Measurements from ENCODE around the gene TSPAN16. TPM values are rescaled to one million over a fixed set of nuclear protein-coding genes. Genes with fewer than 3 reads are reported as not detected.
"Not testable (repeated sequence)": the region's sequence is repeated elsewhere in the genome, so short reads cannot be mapped to it uniquely, and the experiment has no call there.

TSPAN16 gene
- total RNA-seq, 1 donor from 2014 or later, result not detected

GRCh38 chr19:11296264-11296663 lies 304 bp downstream of the TSPAN16 start:
- no peaks in the 10 kb centered on the region for H3K36me3 Mint-ChIP-seq
- peak overlapping the region; percentile 26 for H3K27ac Mint-ChIP-seq
- H3K27me3 Mint-ChIP-seq, result no peaks in the 10 kb centered on the region
- no peak for DNase-seq (ENCODE audit: extremely low spot score, unreplicated experiment)
- peaks cover 7% of the 10 kb centered on the region for H3K4me1 Mint-ChIP-seq (ENCODE audit: unreplicated experiment)
- H3K9me3 Mint-ChIP-seq, result no peaks in the 10 kb centered on the region
- H3K4me3 Mint-ChIP-seq, result no peak overlapping the region
- TF ChIP-seq, protein P1, sequence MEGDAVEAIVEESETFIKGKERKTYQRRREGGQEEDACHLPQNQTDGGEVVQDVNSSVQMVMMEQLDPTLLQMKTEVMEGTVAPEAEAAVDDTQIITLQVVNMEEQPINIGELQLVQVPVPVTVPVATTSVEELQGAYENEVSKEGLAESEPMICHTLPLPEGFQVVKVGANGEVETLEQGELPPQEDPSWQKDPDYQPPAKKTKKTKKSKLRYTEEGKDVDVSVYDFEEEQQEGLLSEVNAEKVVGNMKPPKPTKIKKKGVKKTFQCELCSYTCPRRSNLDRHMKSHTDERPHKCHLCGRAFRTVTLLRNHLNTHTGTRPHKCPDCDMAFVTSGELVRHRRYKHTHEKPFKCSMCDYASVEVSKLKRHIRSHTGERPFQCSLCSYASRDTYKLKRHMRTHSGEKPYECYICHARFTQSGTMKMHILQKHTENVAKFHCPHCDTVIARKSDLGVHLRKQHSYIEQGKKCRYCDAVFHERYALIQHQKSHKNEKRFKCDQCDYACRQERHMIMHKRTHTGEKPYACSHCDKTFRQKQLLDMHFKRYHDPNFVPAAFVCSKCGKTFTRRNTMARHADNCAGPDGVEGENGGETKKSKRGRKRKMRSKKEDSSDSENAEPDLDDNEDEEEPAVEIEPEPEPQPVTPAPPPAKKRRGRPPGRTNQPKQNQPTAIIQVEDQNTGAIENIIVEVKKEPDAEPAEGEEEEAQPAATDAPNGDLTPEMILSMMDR (conservative IDR thresholded peaks at IDR 0.05), result no peak

DNA sequence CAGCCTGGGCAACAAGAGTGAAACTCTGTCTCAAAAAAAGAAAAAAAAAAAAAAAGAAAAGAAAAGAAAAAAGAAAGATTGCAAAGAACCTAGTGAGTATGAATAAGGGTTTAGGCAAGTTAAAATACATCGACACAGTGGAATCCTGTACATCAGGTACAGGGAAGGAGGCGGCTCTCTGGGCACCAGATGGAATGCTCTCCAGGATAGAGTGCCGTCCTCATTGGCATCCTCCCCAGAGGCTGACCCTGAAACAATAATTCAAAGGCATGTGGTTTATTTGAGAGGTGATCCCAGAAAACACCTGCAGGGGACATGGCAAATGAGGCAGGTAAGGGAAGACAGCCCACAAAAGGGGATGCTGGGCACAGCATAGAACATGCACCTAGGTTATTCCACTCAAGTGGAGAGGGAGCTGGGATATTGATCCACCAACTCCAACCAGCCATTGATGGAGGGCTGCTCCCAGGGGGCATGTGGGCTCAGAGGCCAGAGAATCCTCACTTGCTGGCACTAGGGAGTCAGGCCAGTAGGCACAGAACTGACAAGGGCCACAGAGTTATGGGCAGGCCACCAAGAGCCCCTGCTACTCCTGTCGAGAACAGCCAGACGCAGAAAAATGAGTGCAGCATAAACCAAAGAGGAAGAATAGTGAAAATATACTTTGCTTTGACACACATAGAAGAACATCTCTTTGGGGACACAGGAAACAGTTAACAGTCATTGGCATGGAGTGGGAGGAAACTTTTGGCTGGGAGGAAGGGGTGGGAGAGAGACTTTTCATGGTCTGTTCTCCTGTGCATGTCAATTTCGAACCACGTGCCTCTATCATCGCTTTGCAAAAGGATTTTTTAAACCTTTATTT lies 4.2 kb downstream of the TSPAN16 start:
- H3K27me3 Mint-ChIP-seq, result no peaks in the 10 kb centered on the region
- TF ChIP-seq, protein P1 (conservative IDR thresholded peaks at IDR 0.05), result no peak
- H3K9me3 Mint-ChIP-seq, result no peaks in the 10 kb centered on the region
- H3K4me3 Mint-ChIP-seq, result no peak overlapping the region
- no peaks in the 10 kb centered on the region for H3K4me1 Mint-ChIP-seq (ENCODE audit: unreplicated experiment)
- H3K27ac Mint-ChIP-seq, result no peak overlapping the region
- no peaks in the 10 kb centered on the region for H3K36me3 Mint-ChIP-seq
- DNase-seq (ENCODE audit: extremely low spot score, unreplicated experiment), result no peak

DNA sequence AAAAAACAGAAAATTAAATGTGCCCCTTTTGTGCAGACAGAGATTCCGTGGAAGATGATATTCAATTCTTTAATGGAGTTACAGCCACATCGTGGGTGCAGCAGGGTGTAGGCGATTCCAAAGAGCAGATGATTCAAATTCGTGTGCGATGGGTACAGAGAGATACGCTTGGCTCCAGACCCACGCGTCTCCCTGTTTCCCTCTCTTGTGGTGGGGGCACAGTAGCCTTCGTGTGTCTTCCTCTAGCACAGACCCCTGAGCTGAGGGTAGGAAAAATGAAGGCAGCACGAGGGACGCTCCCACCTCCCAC lies 4.8 kb downstream of the TSPAN16 start:
- Mint-ChIP-seq H3K4me1 (ENCODE audit: unreplicated experiment) (no peaks in the 10 kb centered on the region), H3K4me3 (no peak overlapping the region), H3K27me3 (no peaks in the 10 kb centered on the region), H3K36me3 (no peaks in the 10 kb centered on the region), H3K9me3 (no peaks in the 10 kb centered on the region), H3K27ac (no peak overlapping the region)
- no peak for DNase-seq (ENCODE audit: extremely low spot score, unreplicated experiment)
- TF ChIP-seq, protein P1 (conservative IDR thresholded peaks at IDR 0.05), result no peak

GRCh38 chr19:11304936-11305335 lies 9.0 kb downstream of the TSPAN16 start:
- no peaks in the 10 kb centered on the region for H3K27me3 Mint-ChIP-seq
- no peaks in the 10 kb centered on the region for H3K9me3 Mint-ChIP-seq
- TF ChIP-seq, protein P1 (conservative IDR thresholded peaks at IDR 0.05), result no peak
- H3K27ac Mint-ChIP-seq, result no peak overlapping the region
- no peak overlapping the region for H3K4me3 Mint-ChIP-seq
- DNase-seq (ENCODE audit: extremely low spot score, unreplicated experiment), result no peak
- H3K36me3 Mint-ChIP-seq, result no peaks in the 10 kb centered on the region
- no peaks in the 10 kb centered on the region for H3K4me1 Mint-ChIP-seq (ENCODE audit: unreplicated experiment)

DNA sequence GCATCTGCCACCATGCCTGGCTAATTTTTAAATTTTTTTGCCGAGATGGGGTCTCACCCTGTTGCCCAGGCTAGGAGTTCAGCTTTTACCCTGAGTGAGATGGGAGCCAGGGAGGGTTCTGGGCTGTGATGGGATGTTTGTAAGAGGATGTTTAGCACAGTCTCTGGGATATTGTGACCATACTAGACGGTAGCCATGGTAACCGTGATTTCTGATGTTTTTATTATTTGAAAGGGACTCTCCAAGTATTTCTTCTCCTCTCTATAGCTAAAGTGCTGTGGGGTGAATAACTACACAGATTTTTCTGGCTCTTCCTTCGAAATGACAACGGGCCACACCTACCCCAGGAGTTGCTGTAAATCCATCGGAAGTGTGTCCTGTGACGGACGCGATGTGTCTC lies 10.4 kb downstream of the TSPAN16 start:
- no peak for DNase-seq (ENCODE audit: extremely low spot score, unreplicated experiment)
- no peaks in the 10 kb centered on the region for H3K9me3 Mint-ChIP-seq
- no peaks in the 10 kb centered on the region for H3K4me1 Mint-ChIP-seq (ENCODE audit: unreplicated experiment)
- no peaks in the 10 kb centered on the region for H3K36me3 Mint-ChIP-seq
- no peaks in the 10 kb centered on the region for H3K27me3 Mint-ChIP-seq
- H3K27ac Mint-ChIP-seq, result no peak overlapping the region
- H3K4me3 Mint-ChIP-seq, result no peak overlapping the region
- TF ChIP-seq, protein P1 (conservative IDR thresholded peaks at IDR 0.05), result no peak

- Mint-ChIP-seq H3K27ac (peak overlapping the region; percentile 77), H3K4me1 (ENCODE audit: unreplicated experiment) (peaks cover 33% of the 10 kb centered on the region)
- H3K36me3 Mint-ChIP-seq; H3K4me3 Mint-ChIP-seq; H3K9me3 Mint-ChIP-seq; DNase-seq (ENCODE audit: extremely low spot score, unreplicated experiment); H3K27me3 Mint-ChIP-seq: not testable (repeated sequence)
Observed at GRCh38 chr19:11320278-11320995, 24.5 kb downstream of the TSPAN16 start.
